OCI-LY7 (cell line): ENCODE results near the gene LDHB.

Experiments
- EZH2phosphoT487 ChIP-seq: fragments of 200-600 bp; sonication (generic); IDR thresholded peaks from 2 replicates; pipeline ENCODE4 v1.6.1; 2018; ENCODE audit warnings: low read depth, borderline replicate concordance, mild to moderate bottlenecking, mixed run types, antibody characterized with exemption, low read length, moderate library complexity, mixed read lengths
- TF ChIP-seq, protein P1 (sequence below): fragments of 200-600 bp; sonication (generic); conservative IDR thresholded peaks from 2 replicates; pipeline ENCODE4 v1.5.1; 2014; ENCODE audit warnings: mild to moderate bottlenecking, antibody characterized with exemption, low read length, moderate library complexity, mixed read lengths

DNA sequence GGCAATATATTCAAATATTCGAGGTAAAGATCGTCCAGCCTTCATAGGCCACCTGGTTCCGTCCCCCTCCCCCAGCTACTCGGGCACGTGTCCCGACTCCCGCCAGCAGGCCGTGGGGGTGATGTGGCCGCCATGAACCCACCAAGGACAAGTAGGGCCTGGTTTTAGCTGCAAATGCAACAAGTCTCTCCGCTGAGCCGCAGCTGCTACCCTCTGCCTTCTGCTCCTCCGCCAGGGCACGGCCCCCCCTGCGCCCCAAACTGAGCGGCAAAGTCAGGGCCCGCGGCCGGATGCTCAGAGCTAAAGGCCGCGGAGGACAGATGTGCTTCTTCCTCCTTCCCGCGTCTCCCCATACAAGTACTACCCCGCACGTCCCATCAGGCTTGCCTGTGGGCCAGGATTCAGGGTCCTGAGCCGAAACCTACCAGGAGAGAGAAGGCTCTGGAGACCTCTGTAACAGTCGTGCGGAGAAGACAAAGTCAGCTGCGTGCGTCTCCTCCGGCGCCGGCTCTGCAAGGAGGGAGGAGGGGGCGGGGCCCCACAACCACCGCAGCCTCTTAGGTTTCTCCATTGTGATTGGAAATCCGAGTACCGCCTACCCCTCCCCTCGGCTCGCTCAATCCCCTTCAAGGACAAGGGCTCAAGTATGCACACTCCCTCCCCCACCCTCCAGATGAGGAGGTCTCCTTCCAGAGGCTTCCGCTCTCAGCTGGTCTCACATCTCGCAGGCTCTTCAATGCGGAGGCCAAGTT is at the start of gene LDHB:
- TF ChIP-seq, protein P1, sequence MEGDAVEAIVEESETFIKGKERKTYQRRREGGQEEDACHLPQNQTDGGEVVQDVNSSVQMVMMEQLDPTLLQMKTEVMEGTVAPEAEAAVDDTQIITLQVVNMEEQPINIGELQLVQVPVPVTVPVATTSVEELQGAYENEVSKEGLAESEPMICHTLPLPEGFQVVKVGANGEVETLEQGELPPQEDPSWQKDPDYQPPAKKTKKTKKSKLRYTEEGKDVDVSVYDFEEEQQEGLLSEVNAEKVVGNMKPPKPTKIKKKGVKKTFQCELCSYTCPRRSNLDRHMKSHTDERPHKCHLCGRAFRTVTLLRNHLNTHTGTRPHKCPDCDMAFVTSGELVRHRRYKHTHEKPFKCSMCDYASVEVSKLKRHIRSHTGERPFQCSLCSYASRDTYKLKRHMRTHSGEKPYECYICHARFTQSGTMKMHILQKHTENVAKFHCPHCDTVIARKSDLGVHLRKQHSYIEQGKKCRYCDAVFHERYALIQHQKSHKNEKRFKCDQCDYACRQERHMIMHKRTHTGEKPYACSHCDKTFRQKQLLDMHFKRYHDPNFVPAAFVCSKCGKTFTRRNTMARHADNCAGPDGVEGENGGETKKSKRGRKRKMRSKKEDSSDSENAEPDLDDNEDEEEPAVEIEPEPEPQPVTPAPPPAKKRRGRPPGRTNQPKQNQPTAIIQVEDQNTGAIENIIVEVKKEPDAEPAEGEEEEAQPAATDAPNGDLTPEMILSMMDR, result no peak
- no peak for TF ChIP-seq EZH2phosphoT487
